ENCODE results near the gene PMAIP1.
"Not testable (repeated sequence)": the region's sequence is repeated elsewhere in the genome, so short reads cannot be mapped to it uniquely, and the experiment has no call there.

The PMAIP1 gene

GRCh38 chr18:59899298-59900221, at the start of gene PMAIP1:
PMAIP1 (plus strand) TSS chr18:59899996; CDS start chr18:59900178, 182 bp downstream.
- peak; percentile 94 for DNase-seq

DNA sequence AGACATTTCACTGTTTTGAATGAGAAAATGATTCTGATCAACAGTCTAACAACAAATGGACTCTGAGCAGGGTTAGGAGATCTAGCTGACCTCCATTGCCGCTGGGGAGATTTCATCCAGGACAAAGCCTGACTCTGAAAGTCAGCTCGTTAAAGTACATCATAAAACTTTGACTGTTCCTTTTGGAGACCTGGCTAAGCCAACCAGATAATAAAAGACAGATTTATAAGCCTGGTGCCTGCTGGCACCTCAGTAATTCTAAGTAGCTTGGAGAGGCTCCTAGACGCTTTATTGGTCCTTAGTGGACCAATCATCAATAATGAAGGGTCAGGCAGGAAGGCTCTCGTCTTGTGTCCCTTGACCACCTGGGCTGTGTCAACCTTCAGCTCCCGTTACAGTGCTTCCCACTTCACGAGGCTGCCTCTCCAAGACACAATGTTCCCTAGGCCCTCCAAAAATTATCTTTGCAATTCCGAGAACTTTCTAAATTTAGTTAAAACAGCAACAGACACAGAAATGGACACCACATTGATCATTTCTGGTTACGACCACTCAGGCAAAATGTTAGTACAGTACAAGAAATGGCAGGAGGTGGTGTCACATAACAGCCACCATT, 47.9 kb upstream of the PMAIP1 start:
- DNase-seq: no peak

DNA sequence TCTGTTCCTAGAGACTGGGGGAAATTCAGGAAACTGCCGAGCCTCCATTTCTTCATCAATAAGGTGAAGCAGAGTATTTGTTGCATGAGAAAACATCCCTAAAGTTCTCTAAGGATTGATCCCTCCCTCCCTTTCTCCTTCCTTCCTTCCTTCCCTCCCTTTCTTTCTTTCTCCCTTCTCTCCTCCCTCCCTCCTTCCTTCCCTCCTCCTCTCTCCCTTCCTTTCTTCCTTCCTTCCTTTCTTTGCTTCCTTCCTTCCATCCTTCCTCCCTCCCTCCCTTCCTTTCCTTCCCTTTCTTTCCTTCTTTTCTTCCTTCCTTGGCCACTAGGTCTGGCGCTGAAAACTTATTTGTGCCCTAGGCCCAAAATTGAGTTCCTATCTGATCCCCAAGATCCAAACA, 47.2 kb upstream of the PMAIP1 start:
- no peak for DNase-seq

GRCh38 chr18:59853380-59853779, 46.4 kb upstream of the PMAIP1 start:
- no peak for DNase-seq

- not testable (repeated sequence) for DNase-seq
Measured at GRCh38 chr18:59853988-59854387, 45.8 kb upstream of the PMAIP1 start.

- no peak for DNase-seq
Measured at GRCh38 chr18:59861009-59861408, 38.8 kb upstream of the PMAIP1 start.

DNA sequence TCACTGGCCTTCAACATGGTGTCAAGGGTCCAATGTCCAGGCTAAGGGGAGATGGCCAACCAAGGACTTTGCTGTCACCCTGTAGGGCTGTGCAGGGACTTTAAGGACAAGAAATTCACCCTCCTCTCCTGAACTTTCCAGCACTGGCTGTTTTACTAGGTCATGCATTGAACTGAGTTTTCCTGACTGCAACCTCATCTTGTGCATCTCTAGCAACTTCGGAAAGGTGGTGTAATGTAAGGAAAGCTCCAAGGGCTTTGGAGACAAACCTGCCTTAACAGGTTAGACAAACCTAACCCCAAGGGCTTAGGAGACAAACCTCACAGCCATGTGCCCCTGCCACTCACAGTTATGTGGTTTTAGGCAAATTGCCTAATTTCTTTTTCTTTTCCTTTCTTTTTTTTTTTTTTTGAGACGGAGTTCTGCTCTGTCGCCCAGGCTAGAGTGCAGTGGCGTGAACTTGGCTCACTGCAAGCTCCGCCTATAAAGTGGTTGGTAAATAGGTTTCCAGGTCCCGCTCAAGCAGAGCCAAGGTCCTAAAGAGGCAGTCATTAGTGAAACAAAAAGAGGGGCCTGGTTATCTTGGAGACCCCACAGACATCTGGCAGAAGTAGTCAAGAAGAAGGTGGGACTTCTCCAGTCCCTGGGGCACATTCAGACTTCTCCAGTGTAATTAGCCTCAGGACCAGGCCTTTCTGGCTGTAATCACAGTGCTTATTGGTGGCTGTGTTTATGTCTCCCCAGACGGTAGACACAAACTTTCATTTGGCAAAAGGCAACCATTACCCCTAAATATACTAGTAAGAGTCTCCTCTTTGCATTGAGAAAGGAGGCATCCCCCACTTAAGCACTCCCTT, 37.6 kb upstream of the PMAIP1 start:
- DNase-seq: peak; percentile 26

DNA sequence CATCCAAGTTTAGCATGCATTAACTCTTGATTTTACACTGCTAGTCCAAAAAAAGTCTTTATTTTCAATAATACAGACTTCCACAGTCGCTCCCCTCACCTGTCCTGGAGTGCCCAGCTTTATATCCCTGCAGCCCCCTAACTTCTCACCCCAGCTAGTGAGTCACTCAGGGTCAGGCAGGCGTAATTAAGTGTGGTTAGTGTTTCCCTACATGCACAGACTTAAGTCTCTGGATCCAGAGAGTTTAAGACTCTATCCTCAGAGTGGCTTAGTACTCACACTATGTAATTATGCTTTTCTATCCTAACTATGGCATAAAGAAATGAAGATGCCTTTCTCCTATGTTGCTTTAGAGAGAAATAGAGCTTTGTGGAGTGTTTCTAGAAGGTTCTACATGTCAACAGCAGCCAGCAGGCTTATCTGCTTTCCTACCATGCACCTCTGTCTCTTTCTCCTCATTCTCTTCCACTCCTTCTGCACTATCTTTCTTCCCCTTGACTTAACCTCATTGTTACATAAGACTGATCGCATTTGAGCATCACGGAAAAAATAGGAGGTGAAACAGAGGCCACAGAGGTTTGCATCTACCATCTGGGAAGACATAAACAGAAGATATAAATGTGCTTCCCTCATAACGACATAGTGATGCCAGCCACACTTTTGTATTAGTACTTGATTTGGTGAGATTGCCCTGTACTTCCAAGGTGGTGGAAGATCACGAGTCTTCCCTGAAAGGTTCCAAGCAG, 34.4 kb upstream of the PMAIP1 start:
- DNase-seq: no peak

GRCh38 chr18:59866551-59867269, 33.1 kb upstream of the PMAIP1 start:
- DNase-seq: no peak

DNA sequence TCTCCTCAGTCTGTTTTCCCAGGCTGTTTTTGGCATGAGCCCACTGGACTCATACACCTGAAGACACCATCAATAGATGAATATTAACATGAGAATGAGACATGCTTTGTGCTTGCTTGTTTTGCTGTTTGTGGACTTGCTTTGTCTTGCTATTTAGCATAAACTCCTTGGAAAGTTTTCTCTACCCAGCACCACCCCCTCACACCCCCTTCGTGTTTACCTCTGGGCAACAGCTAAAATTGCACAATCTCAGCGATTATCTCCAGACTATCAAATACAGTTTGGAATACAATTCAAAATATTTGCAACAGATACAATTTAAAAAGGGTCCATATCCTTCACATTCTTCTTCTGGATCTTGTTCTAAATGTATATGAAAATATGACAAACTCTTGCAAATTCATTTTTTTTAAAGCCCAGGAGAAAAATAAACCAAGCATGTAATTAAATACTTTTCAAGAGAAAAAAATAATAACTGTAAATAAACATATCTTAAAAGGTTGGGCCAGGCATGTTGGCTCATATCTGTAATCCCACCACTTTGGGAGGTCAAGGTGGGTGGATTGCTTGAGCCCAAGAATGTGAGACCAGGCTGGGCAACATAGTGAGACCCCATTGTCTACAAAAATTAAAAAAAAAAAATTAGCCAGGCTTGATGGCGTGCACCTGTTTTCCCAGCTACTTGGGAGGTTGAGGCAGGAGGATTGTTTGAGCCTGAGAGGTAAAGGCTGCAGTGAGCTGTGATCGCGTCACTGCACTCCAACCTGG, 32.3 kb upstream of the PMAIP1 start:
- no peak for DNase-seq

DNA sequence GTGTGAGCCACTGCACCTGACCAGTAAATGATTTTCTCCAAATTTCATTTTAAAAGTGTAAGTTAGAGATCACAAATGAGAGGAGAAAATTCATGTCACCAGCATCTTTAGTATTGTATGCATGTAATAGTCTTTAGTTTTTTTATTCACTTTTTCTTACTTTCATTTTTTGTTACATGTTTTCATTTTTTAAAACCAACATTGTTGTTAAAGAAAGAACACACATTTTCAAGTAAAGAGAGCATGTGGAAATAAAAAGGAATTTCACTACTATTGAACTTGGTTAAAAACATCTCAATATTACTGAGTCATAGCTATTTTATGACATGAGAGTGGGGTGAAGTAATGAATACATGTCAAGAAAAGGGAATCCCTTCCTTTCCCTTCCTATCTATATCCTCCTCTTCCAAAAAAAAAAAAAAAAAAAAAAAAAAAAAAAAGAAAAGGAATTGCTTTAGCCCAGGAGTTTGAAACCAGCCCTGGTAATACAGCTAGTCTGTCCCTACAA, 29.1 kb upstream of the PMAIP1 start:
- DNase-seq: no peak

DNA sequence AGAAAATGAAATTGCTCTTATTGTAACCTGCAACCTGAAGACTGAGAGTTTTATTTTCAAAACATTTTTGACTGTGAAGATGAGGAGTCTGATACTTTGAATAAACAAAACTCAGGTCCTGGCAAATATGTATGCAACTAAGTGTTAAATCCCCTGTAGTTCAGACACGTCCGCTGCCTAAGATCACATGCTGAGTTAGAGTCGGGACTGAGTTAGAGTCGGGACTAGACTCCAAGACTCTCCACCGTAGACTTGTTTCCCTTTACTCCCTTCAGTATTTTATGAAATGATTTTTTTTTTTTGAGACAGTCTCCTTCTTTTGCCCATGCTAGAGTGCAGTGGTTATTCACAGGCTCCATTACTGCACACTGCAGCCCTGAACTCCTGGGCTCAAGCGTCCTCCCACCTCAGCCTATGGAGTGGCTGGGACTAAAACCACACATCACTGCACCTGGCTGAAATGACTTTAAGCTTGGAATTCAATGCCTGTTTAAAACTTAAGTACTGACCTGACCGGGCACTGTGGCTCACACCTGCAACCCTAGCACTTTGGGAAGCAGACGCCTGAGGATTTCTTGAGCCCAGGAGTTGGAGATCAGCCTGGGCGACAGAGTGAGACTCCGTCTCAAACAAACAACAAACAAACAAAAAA, 28.0 kb upstream of the PMAIP1 start:
- DNase-seq: no peak

DNA sequence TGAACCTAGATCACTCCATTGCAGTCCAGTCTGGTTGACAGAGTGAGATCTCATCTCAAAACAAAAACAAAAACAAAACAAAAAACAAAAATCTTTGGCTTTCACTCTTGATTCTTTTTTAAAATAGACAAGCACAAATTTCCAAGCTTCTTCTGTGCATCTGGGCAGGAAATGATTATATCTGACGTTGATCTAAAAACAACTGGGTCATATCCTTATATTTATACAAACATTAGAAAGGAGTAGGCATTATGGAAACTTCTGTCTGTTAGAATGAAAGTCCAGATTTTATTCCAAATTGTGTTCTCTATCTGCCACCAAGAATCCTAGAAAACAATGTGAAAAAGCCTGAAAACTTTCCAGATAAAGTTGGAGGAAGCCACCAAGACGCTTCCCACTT, 26.2 kb upstream of the PMAIP1 start:
- no peak for DNase-seq

GRCh38 chr18:59874166-59874565, 25.6 kb upstream of the PMAIP1 start:
- no peak for DNase-seq

- DNase-seq: no peak
Measured at GRCh38 chr18:59876310-59876626, 23.5 kb upstream of the PMAIP1 start.

GRCh38 chr18:59877361-59877760, 22.4 kb upstream of the PMAIP1 start:
- DNase-seq: peak; percentile 67

DNA sequence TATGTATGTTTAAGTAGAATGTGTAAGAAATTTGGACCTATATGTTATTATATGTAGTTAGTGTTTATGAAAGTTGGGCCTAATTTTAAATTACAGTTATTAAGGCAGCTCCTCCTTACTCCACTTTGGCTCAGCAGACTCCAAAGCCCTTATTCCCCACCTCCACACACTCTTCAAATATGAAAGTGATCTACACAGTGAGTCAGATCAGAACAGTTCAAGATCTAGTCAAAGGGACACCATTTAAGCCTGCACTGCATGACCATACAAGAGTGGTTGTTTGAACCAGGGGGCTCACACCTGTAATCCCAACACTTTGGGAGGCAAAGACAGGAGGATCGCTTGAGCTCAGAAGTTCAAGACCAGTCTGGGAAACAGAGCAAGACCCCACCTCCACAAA, 21.2 kb upstream of the PMAIP1 start:
- DNase-seq: no peak

DNA sequence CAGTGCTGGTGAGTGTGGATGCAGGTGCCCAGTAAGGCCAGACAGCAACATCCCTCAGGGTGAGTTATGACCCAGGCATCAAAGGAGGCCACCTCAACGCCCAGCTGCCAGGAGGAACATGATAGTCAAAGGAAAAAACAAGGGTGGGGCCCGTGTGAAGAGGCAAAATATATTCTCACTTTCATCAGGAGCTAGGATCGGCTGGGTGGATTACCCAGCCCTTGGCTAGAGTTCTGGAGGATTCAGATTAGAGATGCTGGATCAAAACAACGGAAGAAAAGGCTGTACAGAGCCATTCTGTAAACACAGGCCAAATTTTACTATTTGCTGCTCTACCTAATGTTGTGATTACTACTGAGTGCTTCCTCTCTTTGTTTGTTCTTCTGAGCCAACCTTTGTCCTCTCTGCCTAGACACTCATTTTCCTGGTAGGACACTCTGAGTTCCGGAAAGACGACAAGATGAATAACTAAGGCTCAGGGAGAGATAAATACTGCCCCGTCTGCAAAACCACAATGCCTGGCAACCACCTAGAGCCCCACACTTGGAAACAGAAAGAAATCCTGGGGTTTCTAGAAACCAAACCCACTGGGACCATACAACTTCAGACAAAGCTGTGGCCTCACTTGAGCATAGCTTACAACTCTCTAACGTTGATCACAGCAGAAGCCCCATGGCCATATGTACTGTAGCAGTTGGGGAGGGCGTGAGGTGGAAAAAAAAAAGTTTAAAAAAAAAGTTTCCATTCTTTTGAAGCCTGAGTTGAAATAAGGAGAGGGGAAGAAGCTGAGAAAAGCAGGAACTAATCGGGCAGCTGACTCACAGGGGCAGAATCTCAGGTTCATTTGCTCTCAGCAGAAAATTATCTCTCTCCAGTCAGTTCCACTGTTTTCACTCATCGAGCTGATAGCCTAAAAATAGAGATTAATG, 17.8 kb upstream of the PMAIP1 start:
- peak; percentile 60 for DNase-seq

DNA sequence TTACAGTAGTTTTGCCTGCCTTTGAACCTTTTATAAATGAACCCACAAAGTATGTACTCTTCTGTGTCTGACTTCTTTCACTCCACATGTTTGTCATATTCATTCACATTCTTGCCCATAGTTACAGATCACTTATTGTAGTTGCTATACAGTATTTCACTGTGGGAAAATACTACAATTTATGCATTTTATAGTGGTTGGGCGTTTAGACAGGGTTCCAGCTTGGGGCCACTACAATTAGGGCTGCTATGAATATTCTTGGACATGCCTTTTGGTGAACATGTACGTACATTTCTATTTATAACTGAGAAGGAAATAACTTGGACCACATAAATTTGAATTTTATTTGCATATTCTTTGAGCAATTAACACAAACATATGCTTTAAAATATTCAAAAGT, 15.4 kb upstream of the PMAIP1 start:
- DNase-seq: no peak
